Aorta (tissue), 5 donors: ENCODE measurements around the gene PIP4K2A. TPM values are rescaled to one million over a fixed set of nuclear protein-coding genes. Genes with fewer than 3 reads are reported as not detected.
"Not testable (repeated sequence)": the region's sequence is repeated elsewhere in the genome, so short reads cannot be mapped to it uniquely, and the experiment has no call there.

Experiments
- ATAC-seq: fragments of 200-7000 bp; cut with Tn5 transposase; one replicate; pipeline ENCODE4 v1.9.1; 2022; ENCODE audit warnings: moderate library complexity; ENCODE audit not compliant: low FRiP score
- DNase-seq, 2 donors: peaks; one replicate each; pipeline ENCODE4 v3.0.0-alpha.2; 2020
- H3K27ac ChIP-seq, 2 donors: one replicate each; pipeline ENCODE4 v1.5.1; 2013; ENCODE audit warnings: low read length in 2 of 2, mild to moderate bottlenecking in 2 of 2, moderate library complexity in 2 of 2, control low read depth in 1 of 2, inconsistent platforms in 1 of 2, low read depth in 1 of 2
- H3K27me3 ChIP-seq, 2 donors: one replicate each; pipeline ENCODE4 v1.6.1; 2013; ENCODE audit warnings: control low read depth in 1 of 2, low read length in 1 of 2, mild to moderate bottlenecking in 1 of 2, moderate library complexity in 1 of 2; ENCODE audit not compliant: insufficient read depth in 2 of 2, control insufficient read depth in 1 of 2
- H3K36me3 ChIP-seq, 2 donors: one replicate each; pipeline ENCODE4 v1.6.1; 2013; ENCODE audit warnings: control low read depth in 1 of 2, low read length in 1 of 2, mild to moderate bottlenecking in 1 of 2; ENCODE audit not compliant: insufficient read depth in 2 of 2, control insufficient read depth in 1 of 2
- H3K4me1 ChIP-seq, 2 donors: one replicate each; pipeline ENCODE4 v1.6.1; 2013; ENCODE audit warnings: low read length in 2 of 2, control low read depth in 1 of 2, mild to moderate bottlenecking in 1 of 2, moderate library complexity in 1 of 2; ENCODE audit not compliant: insufficient read depth in 2 of 2, control insufficient read depth in 1 of 2
- H3K4me3 ChIP-seq, 2 donors: one replicate each; pipeline ENCODE4 v1.5.1; 2013; ENCODE audit warnings: low read length in 2 of 2, control low read depth in 1 of 2, mild to moderate bottlenecking in 1 of 2
- H3K9me3 ChIP-seq: one replicate; pipeline ENCODE4 v1.6.1; 2013; ENCODE audit warnings: mild to moderate bottlenecking, low read length; ENCODE audit not compliant: control insufficient read depth
- WGBS, 2 donors: extraction: QIAGEN DNeasy Blood & Tissue Kit; methylation state at CpG; one replicate each; pipeline ENCODE4 v1.1.7; 2013; 5-methylcytosine and 5-hydroxymethylcytosine counted together
- intact Hi-C, 2 donors: fragments of 100-400 bp; cut with DNase I; formaldehyde crosslinking; loops; one replicate each; pipeline versions ENCODE4 v1.14.2 to v1.15.0; 2022
- polyA plus RNA-seq, 2 donors: library from polyadenylated mRNA; stranded (reverse); fragments of 200-250 nt; gene quantifications; one replicate each; pipeline ENCODE4 v1.2.3, GENCODE V29; 2013
- total RNA-seq, 2 donors: library from RNA; stranded (reverse); fragmentation: NEBNext Ultra II Directional; extraction: Animal tissue kit (Norgen Biotek cat#: 25700); gene quantifications; one replicate each; pipeline ENCODE4 v1.2.1, GENCODE V29; 2021
- donor health status: healthy with polysubstance abuse.
- donor health status: Bipolar disorder and iron deficiency.
- donor health status: DM: no; HTN: no; CAD: no.
- donor health status: DM: no; HTN: no; CAD: no.
- donor health status: DM: yes; HTN: yes; CAD: no.

PIP4K2A gene
- total and polyA plus RNA-seq, 4 donors, result 24.2 to 90.3 (median 53.6) TPM

DNA sequence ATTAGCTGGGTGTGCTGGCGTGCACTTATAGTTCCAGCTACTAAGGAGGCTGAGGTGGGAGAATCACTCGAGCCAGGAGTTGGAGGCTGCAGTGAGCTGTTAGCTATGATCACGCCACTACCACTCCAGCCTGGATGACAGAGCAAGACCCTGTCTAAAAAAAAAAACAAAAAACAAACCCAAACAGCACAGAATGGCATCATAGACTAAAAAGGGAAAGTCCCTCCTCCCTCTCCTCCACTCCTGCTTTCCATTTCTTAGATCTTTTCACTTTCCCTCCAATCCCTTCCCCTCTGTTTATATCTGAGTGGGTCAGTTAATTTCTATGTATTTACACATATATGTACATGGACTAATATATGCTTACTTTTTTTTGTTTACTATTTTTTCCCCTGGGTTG, 10.4 kb upstream of the PIP4K2A start:
- WGBS, 2 donors, result 85 to 91% methylated on average over 3 of the region's 3 CpGs
- no peak overlapping the region for H3K27ac ChIP-seq
- ATAC-seq (no peak), DNase-seq (no peak)
- H3K9me3 ChIP-seq, result no peaks in the 10 kb centered on the region
- H3K4me3 ChIP-seq, result no peak overlapping the region
- no peaks in the 10 kb centered on the region for H3K27me3 ChIP-seq
- intact Hi-C loops, result no loop called here
- no peaks in the 10 kb centered on the region for H3K4me1 ChIP-seq
- no peaks in the 10 kb centered on the region for H3K36me3 ChIP-seq

DNA sequence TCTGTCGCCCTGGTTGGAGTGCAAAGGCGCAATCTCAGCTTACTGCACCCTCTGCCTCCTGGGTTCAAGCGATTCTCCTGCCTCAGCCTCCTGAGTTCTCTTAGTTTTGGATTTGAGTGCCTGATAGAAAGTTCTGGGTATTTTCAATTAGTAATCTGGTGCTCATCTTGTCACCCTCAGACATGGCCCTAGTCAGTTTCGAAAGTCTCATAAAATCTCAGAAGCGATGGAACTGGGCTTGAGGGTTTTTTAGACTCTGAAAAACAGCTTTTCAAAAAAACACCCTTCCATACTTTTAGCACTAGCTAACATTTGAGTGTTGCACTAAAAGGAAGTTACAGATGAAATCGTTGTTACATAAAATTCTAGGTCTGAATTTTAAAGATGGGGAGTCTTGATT, 9.4 kb upstream of the PIP4K2A start:
- intact Hi-C loops, result no loop called here
- WGBS, 2 donors, result 87 to 89% methylated on average over 6 of the region's 6 CpGs
- H3K4me1 ChIP-seq, result no peaks in the 10 kb centered on the region
- H3K36me3 ChIP-seq, result no peaks in the 10 kb centered on the region
- H3K27ac ChIP-seq, result no peak overlapping the region
- DNase-seq (no peak), ATAC-seq (no peak)
- no peaks in the 10 kb centered on the region for H3K27me3 ChIP-seq
- H3K9me3 ChIP-seq, result no peaks in the 10 kb centered on the region
- no peak overlapping the region for H3K4me3 ChIP-seq

- Histone ChIP-seq H3K27me3 (no peaks in the 10 kb centered on the region), H3K4me1 (no peaks in the 10 kb centered on the region), H3K9me3 (no peaks in the 10 kb centered on the region), H3K36me3 (no peaks in the 10 kb centered on the region), H3K27ac (no peak overlapping the region), H3K4me3 (no peak overlapping the region)
- no peak for ATAC-seq
- DNase-seq, result no peak
- 85 to 87% methylated on average over 5 of the region's 5 CpGs for WGBS, 2 donors
- intact Hi-C loops, result no loop called here
Observed at GRCh38 chr10:22723343-22723779, 9.0 kb upstream of the PIP4K2A start.

DNA sequence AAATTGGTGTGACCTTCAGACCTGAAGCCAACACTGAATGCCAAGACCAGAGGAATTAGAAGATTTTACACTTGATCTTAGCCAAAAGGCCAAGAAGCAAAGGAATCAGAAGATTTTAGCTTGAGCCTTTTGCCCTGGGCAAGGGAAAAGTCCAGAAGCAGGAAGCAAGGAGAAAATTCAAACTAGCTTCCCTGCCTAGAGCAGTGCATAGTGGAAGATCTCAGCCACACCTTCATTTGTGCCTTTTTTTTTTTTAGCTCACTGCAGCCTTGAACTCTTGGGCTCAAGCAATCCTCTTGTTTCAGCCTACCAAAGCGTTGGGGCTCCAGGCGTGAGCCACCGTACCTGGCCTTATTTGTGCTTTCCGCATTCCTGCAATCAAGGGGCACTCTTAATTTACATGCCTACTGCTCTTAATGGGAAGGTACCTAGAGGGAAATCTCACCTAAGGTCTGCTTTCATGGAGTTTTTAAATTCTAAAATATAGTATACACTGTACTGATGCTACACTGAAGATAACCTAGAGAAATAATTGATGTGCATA, 8.3 kb upstream of the PIP4K2A start:
- no peak for ATAC-seq
- Histone ChIP-seq H3K27ac (no peak overlapping the region), H3K9me3 (no peaks in the 10 kb centered on the region), H3K27me3 (no peaks in the 10 kb centered on the region), H3K4me3 (no peak overlapping the region), H3K4me1 (no peaks in the 10 kb centered on the region), H3K36me3 (no peaks in the 10 kb centered on the region)
- intact Hi-C loops, result no loop called here
- 79 to 80% methylated on average over 4 of the region's 4 CpGs for WGBS, 2 donors
- DNase-seq, result no peak

DNA sequence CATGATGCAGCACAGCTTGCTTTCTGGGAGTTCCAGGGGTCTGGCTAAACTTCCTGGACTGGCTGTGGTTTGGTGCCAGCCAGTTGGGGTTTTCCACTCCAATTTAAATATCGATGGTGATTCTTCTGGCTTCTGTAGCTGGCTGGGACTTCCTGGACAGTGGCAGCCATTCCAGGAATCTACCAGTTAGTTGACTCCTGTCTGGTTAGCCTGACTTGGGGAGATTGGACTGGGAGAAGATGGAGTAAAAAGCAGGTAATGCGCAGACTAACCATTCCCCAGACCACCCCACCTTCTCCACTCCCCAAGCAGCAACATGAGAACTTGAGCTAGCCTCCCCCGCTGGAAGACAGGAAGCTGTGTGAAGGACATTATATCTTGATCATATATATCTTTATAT, 6.3 kb upstream of the PIP4K2A start:
- Histone ChIP-seq H3K36me3 (no peaks in the 10 kb centered on the region), H3K4me1 (no peaks in the 10 kb centered on the region), H3K27me3 (no peaks in the 10 kb centered on the region), H3K9me3 (no peaks in the 10 kb centered on the region), H3K4me3 (no peak overlapping the region), H3K27ac (no peak overlapping the region)
- WGBS, 2 donors, result 77 to 79% methylated on average over 3 of the region's 3 CpGs
- intact Hi-C loops, result no loop called here
- no peak for ATAC-seq
- no peak for DNase-seq

GRCh38 chr10:22719406-22720042, 5.1 kb upstream of the PIP4K2A start:
- no peak overlapping the region for H3K27ac ChIP-seq
- no peaks in the 10 kb centered on the region for H3K4me1 ChIP-seq
- H3K27me3 ChIP-seq, result no peaks in the 10 kb centered on the region
- H3K9me3 ChIP-seq, result no peaks in the 10 kb centered on the region
- no peak overlapping the region for H3K4me3 ChIP-seq
- no peak for DNase-seq
- H3K36me3 ChIP-seq, result no peaks in the 10 kb centered on the region
- 83 to 86% methylated on average over 3 of the region's 3 CpGs for WGBS, 2 donors
- intact Hi-C loops, result loop anchor here (10.0 kb wide), 5 partner anchors 135 to 345 kb away; no protein-coding TSS in a partner anchor
- ATAC-seq, result no peak

DNA sequence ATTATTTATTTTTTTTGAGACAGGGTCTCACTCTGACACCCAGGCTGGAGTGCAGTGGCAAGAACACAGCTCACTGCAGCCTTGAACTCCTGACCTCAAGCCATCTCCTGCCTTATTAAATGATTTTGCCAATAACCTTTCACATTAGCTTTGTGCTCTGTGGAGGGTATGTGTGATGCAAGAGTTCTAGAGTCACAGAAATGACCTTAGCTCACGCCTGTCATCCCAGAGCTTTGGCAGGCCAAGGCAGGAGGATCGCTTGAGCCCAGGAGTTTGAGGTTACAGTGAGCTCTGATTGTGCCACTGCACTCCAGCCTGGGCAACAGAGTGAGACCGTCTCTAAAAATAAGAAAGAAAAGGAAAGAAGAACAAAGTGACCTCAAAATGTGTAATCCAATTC, 4.3 kb upstream of the PIP4K2A start:
- H3K27ac ChIP-seq, DNase-seq, H3K9me3 ChIP-seq, ATAC-seq, H3K4me1 ChIP-seq, H3K36me3 ChIP-seq, H3K27me3 ChIP-seq, H3K4me3 ChIP-seq: not testable (repeated sequence)
- intact Hi-C loops, result loop anchor here (10.0 kb wide), 5 partner anchors 136 to 346 kb away; no protein-coding TSS in a partner anchor
- WGBS, 2 donors, result 87 to 90% methylated on average over 3 of the region's 3 CpGs

GRCh38 chr10:22717728-22718127, 3.4 kb upstream of the PIP4K2A start:
- Histone ChIP-seq H3K4me1 (no peaks in the 10 kb centered on the region), H3K4me3 (no peak overlapping the region), H3K36me3 (no peaks in the 10 kb centered on the region), H3K27ac (no peak overlapping the region), H3K9me3 (no peaks in the 10 kb centered on the region), H3K27me3 (no peaks in the 10 kb centered on the region)
- 70 to 88% methylated on average over 3 of the region's 3 CpGs for WGBS, 2 donors
- no peak for ATAC-seq
- no peak for DNase-seq
- intact Hi-C loops, result loop anchor here (10.0 kb wide), 5 partner anchors 137 to 347 kb away; no protein-coding TSS in a partner anchor

DNA sequence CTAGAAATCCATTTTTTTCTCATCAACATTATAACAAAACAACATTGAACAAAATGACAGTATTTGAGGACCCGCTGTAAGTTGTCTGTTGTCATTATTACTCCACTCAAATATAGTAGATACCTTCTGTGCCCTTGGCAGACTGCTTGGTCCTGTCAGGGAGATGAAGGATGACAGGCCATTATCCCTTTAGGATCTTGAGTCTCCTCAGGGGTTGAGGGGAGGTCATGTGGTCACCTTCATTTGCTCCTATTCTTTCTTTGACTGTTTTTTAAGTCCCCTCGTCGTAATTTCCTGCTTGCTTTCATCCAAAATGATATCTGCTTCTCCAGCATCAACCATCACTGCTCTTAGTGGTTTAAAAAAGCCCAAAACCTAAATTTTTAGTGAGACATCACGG, 2.6 kb upstream of the PIP4K2A start:
- WGBS, 2 donors, result 77 to 78% methylated on average over 4 of the region's 4 CpGs
- Histone ChIP-seq H3K36me3 (no peaks in the 10 kb centered on the region), H3K27me3 (no peaks in the 10 kb centered on the region), H3K4me1 (no peaks in the 10 kb centered on the region), H3K27ac (no peak overlapping the region), H3K4me3 (no peak overlapping the region), H3K9me3 (no peaks in the 10 kb centered on the region)
- intact Hi-C loops, result loop anchor here (10.0 kb wide), 5 partner anchors 138 to 348 kb away; no protein-coding TSS in a partner anchor
- DNase-seq (no peak), ATAC-seq (no peak)
